ENCODE measurements around the gene GOLT1B. TPM values are rescaled to one million over a fixed set of nuclear protein-coding genes. Genes with fewer than 3 reads are reported as not detected.
A peak's percentile ranks its signal among the peaks of the same experiment; 100 is the strongest.

GOLT1B gene
- total RNA-seq, 2 donors from 2014 or later: 13.9 to 21.0 TPM

GRCh38 chr12:21483531-21483930 is 18.1 kb upstream of the GOLT1B start:
- 70% methylated on average over 3 of the region's 3 CpGs for WGBS
- intact Hi-C loops (cut with DNase I): no loop called here
- TF ChIP-seq POLR2A (IDR thresholded peaks at IDR 0.05) (no peak), CTCF (IDR thresholded peaks at IDR 0.05) (no peak), POLR2AphosphoS5 (IDR thresholded peaks at IDR 0.05) (no peak)
- Histone ChIP-seq H3K4me1 (replicated peaks) (no peaks in the 10 kb centered on the region), H3K27ac (no peak overlapping the region), H3K27me3 (replicated peaks; ENCODE audit: insufficient read depth) (no peaks in the 10 kb centered on the region), H3K9me3 (no peaks in the 10 kb centered on the region), H3K36me3 (no peaks in the 10 kb centered on the region), H3K4me3 (no peak overlapping the region)
- DNase-seq (ENCODE audit: low spot score): no peak

GRCh38 chr12:21485998-21486397 is 15.6 kb upstream of the GOLT1B start:
- Histone ChIP-seq H3K4me1 (replicated peaks) (no peaks in the 10 kb centered on the region), H3K27ac (no peak overlapping the region), H3K9me3 (no peaks in the 10 kb centered on the region), H3K27me3 (replicated peaks; ENCODE audit: insufficient read depth) (no peaks in the 10 kb centered on the region), H3K36me3 (no peaks in the 10 kb centered on the region), H3K4me3 (no peak overlapping the region)
- no peak for TF ChIP-seq POLR2A (IDR thresholded peaks at IDR 0.05)
- TF ChIP-seq CTCF (IDR thresholded peaks at IDR 0.05): no peak
- no peak for TF ChIP-seq POLR2AphosphoS5 (IDR thresholded peaks at IDR 0.05)
- no peak for DNase-seq (ENCODE audit: low spot score)
- intact Hi-C loops (cut with DNase I): no loop called here

GRCh38 chr12:21499765-21500164 is 1.8 kb upstream of the GOLT1B start:
- Histone ChIP-seq H3K27me3 (replicated peaks; ENCODE audit: insufficient read depth) (no peaks in the 10 kb centered on the region), H3K27ac (no peak overlapping the region), H3K9me3 (no peaks in the 10 kb centered on the region), H3K4me3 (no peak overlapping the region), H3K4me1 (replicated peaks) (peaks cover 6% of the 10 kb centered on the region), H3K36me3 (peaks cover 0 to 3% of the 10 kb centered on the region in 2 donors)
- 63% methylated on average over 2 of the region's 2 CpGs for WGBS
- TF ChIP-seq CTCF (IDR thresholded peaks at IDR 0.05): no peak
- TF ChIP-seq POLR2A (IDR thresholded peaks at IDR 0.05): no peak
- no peak for TF ChIP-seq POLR2AphosphoS5 (IDR thresholded peaks at IDR 0.05)
- intact Hi-C loops (cut with DNase I): loop anchor here (5.0 kb wide), 1 partner anchor 158 kb away; the partner anchor contains the start of gene LDHB
- DNase-seq (ENCODE audit: low spot score): no peak

GRCh38 chr12:21500786-21501257 is 767 bp upstream of the GOLT1B start:
- no peak for DNase-seq (ENCODE audit: low spot score)
- intact Hi-C loops (cut with DNase I): loop anchor here (5.0 kb wide), 1 partner anchor 156 kb away; the partner anchor contains the start of gene LDHB
- no peaks in the 10 kb centered on the region for H3K27me3 ChIP-seq (replicated peaks; ENCODE audit: insufficient read depth)
- H3K4me1 ChIP-seq (replicated peaks): peaks cover 6% of the 10 kb centered on the region
- H3K27ac ChIP-seq: peak overlapping the region; percentile 50 to 83
- H3K36me3 ChIP-seq: peaks cover 0 to 3% of the 10 kb centered on the region in 2 donors
- peak overlapping the region; percentile 89 to 93 for H3K4me3 ChIP-seq
- TF ChIP-seq POLR2AphosphoS5 (IDR thresholded peaks at IDR 0.05) (no peak), POLR2A (IDR thresholded peaks at IDR 0.05) (no peak), CTCF (IDR thresholded peaks at IDR 0.05) (no peak)
- 9% methylated on average over 8 of the region's 8 CpGs for WGBS
- H3K9me3 ChIP-seq: no peaks in the 10 kb centered on the region

GRCh38 chr12:21502164-21502496 is 541 bp downstream of the GOLT1B start:
- no peaks in the 10 kb centered on the region for H3K27me3 ChIP-seq (replicated peaks; ENCODE audit: insufficient read depth)
- WGBS: 0% methylated on average over 12 of the region's 14 CpGs
- H3K4me3 ChIP-seq: peak overlapping the region; percentile 89 to 93
- H3K27ac ChIP-seq: peak overlapping the region; percentile 77 to 83
- intact Hi-C loops (cut with DNase I): loop anchor here (5.0 kb wide), 1 partner anchor 155 kb away; the partner anchor contains the start of gene LDHB
- peak; percentile 7 for DNase-seq (ENCODE audit: low spot score)
- no peaks in the 10 kb centered on the region for H3K9me3 ChIP-seq
- H3K4me1 ChIP-seq (replicated peaks): peaks cover 10% of the 10 kb centered on the region
- TF ChIP-seq POLR2A (IDR thresholded peaks at IDR 0.05): no peak
- no peak for TF ChIP-seq CTCF (IDR thresholded peaks at IDR 0.05)
- TF ChIP-seq POLR2AphosphoS5 (IDR thresholded peaks at IDR 0.05): no peak
- no peaks in the 10 kb centered on the region for H3K36me3 ChIP-seq

Measured in prostate gland (tissue), 2 donors.